ENCODE data around the gene SMYD4.
"Not testable (repeated sequence)": the region's sequence is repeated elsewhere in the genome, so short reads cannot be mapped to it uniquely, and the experiment has no call there.

SMYD4 gene

GRCh38 chr17:1753767-1754429 lies 75.8 kb downstream of the SMYD4 start:
- DNase-seq, result no peak

- DNase-seq, result peak in 1 of 2 donors; percentile 27
These were observed 77.1 kb downstream of the SMYD4 start for GRCh38 chr17:1752425-1753262.

- DNase-seq, result no peak
These were observed 79.1 kb downstream of the SMYD4 start for GRCh38 chr17:1750628-1751027.

- no peak for DNase-seq
These were observed 82.6 kb downstream of the SMYD4 start for GRCh38 chr17:1746975-1747543.

- no peak for DNase-seq
These were observed 84.1 kb downstream of the SMYD4 start for GRCh38 chr17:1745513-1746020.

- DNase-seq, result no peak
These were observed 84.9 kb downstream of the SMYD4 start for GRCh38 chr17:1744551-1745512.

- DNase-seq, result no peak
These were observed 86.6 kb downstream of the SMYD4 start for GRCh38 chr17:1743088-1743439.

GRCh38 chr17:1742371-1743087 lies 87.2 kb downstream of the SMYD4 start, which contains the start of gene SERPINF2:
Gene SERPINF2, plus strand, starts transcription at chr17:1742871. Its CDS starts 2,125 bp downstream, at chr17:1744996.
- DNase-seq, result no peak

DNA sequence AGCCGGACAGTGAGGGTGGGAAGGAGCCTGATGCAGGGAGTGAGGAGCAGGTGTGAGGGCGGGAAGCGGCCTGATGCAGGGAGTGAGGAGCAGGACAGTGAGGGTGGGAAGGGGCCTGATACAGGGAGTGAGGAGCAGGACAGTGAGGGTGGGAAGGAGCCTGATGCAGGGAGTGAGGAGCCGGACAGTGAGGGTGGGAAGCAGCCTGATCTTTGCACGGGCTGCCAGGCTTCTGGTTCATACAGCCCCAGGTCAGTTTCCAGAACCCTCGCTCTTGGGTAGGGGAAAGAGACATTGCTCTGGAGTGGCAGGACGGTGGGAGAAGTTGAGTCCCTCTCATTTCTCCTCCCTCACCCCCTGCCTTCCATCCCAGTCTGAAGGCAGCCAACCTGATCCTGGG lies 87.8 kb downstream of the SMYD4 start:
- not testable (repeated sequence) for DNase-seq

- no peak for DNase-seq
These were observed 92.0 kb downstream of the SMYD4 start for GRCh38 chr17:1737531-1738291.

DNA sequence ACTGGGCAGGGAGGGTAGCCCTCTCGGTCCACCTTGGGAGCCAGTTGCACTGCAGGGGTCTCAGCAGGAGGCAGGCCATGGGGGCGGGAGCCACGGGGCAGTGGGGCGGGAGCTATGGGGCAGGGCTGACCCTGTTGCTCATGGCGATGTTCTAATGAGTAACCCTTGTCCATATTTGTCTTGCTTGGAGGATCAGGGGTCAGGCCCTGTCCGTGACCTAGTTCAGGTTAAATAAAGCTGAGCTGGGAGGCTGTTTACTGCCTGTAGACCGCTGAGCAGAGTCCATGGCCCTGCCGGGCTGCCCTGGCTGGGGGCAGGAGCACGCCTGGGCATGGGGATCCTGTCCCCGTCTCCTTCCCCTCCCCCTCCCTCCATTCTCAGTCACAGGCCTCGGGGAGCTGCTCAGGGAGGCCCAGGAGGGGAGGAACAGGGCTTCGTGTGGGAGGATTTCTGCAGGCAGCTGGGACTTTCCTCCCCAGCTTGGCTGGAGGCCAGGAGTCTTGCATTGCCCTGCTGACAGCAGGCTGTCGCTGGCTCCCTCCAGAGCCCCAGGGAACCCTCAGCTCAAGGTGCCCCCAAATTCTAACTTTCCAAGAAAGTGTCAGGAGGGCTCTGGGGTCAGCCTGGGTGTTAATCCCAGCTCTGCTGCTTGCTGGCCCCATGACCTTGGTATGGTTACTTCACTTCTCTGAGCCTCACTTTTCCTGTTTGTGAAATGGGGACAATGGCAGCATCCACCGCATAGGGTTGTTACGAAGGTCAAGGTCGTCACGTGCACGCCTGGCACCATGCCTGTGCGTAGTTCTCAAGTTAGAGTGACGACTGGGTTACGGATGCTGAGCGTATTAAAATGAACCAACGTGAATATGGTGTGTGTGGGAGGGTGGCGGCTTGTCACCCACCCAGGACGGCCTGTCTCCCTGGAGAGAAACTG lies 93.1 kb downstream of the SMYD4 start:
- DNase-seq, result peak in 1 of 2 donors; percentile 37

GRCh38 chr17:1735834-1736347 lies 93.8 kb downstream of the SMYD4 start:
- no peak for DNase-seq

DNA sequence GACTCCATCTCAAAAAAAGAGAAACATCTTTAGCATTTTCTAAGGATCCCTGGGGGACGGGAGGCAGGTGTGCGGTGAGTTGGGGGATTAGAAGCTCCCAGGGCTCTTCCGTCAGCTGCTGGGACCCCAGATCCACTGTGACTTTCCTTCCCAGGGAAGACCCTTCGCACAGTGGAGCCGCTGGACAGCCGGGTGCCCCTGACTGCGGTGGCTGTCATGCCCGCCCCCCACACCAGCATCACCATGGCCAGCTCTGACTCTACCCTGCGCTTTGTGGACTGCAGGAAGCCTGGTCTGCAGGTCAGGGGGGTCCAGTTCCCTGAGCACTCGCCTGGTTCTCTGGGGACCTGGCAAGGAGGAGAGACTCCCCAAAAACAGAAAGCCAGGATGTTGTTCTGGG lies 94.3 kb downstream of the SMYD4 start:
- DNase-seq, result no peak

GRCh38 chr17:1733759-1734158 lies 95.9 kb downstream of the SMYD4 start:
- DNase-seq, result no peak

- DNase-seq, result no peak
These were observed 96.8 kb downstream of the SMYD4 start for GRCh38 chr17:1732833-1733321.

- DNase-seq, result no peak
These were observed 97.4 kb downstream of the SMYD4 start for GRCh38 chr17:1732241-1732832.

DNA sequence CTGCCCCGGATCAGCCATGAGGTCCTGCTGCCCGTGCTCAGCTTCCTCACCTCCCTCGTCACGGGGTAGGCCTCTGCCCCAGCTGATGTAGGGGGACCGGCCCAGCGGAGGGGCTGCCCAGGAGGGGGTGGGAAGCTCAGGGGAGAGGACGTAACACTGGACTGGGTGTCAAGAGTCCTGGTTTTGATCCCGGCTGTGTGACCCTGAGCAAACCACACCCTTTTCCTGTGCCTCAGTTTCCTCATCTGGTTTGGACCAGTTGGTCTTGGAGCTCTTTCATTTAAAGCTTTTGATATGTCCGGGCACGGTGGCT lies 98.6 kb downstream of the SMYD4 start:
- DNase-seq, result no peak

- no peak for DNase-seq
These were observed 99.1 kb downstream of the SMYD4 start for GRCh38 chr17:1730326-1731193.
